Head of caudate nucleus (tissue), 42 donors: ENCODE data around the gene CDK5.

Experiments
- DNase-seq, 42 donors: peaks; one replicate each; pipeline versions ENCODE4 v3.0.0 to v3.0.0-alpha.2; 2020 to 2021; ENCODE audit warnings: mixed read lengths in 7 of 42
- intact Hi-C: fragments of 100-400 bp; cut with DNase I; formaldehyde crosslinking; loops from one replicate; pipeline ENCODE4 v1.15.0; 2022

The CDK5 gene

DNA sequence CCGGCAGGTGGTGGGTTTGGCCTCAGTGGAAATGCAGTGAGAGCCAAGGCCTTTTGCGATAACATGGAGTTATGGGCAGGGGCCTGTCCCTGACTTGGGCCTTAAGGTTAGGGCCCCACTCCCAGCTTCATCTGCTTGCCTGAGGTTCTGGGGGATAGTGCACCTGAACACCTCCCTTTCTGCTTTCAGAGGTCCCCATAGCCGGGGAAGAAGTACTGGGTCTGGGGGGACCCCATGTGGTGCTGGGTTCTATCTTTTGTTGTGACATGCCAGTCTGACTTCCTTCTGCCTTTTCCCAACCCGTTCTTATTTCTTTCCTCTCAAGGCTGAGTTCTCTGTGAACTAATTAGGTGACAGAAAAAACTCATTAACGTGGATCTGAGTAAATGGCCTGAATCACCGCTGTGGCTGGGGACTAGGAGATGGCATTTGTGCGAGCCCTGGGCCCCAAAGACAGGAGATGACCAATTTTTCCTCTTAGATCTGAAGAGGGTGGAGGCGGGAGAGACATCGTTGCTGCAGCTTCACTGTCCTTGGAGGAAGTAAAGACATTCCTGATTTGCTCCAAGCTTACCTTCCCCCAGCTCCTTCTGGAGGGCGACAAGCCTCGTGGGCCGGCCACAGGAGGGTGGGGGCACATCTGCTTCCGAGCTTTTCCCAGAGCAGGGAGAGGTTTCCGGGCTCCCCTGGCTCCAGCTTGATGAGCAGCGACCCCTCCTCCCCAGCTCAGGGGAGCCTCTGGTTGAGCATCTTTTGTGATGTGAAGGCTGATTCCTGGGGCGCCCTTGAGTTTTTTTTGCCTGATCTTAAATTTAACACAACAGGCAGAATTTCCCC, 30.5 kb upstream of the CDK5 start:
- DNase-seq = peak in 1 of 42 donors; percentile 34

DNA sequence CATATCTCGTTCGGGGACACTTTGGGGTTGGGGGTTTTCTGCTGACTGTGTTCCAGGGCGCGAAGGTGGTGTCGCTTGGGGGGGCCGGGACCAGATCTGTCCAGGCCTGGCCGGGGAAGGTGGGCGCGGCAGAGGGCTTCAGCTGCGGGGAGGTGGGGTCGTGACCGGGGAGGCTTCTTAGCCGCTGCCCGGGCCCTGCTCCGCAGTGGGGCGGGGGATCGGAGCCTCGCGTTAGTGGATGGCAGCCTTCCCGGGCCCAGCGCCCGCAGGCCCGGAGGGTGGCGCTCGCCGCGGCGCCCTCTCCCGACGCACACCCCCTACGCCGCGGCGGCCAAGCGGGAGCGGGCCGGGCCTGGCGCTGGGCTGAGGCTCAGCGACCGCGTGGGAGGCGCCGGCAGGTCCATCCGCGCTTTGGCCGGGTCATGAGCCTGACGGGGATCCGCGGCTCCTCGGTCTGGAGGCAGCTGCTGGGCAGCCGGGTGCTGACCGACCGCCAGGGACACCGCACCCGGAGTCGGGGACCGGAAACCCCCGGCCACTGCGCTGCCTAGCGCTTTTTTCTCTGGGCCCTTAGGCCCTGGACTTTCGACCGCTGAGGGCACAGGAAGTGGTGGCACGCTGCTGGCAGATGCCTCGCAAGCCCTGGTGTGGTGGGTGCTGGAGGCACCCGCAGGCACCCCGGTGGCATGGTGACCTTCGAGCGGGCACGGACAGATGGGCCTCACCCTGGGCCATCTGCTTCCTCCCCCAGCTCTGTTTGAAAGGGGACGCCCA, 29.7 kb upstream of the CDK5 start:
- peak in 41 of 42 donors; percentile 40 to 86 (median 72) for DNase-seq
- intact Hi-C loops = no loop called here

More for the DNA sequence above, 30.5 kb upstream of the CDK5 start:
- intact Hi-C loops = no loop called here

DNA sequence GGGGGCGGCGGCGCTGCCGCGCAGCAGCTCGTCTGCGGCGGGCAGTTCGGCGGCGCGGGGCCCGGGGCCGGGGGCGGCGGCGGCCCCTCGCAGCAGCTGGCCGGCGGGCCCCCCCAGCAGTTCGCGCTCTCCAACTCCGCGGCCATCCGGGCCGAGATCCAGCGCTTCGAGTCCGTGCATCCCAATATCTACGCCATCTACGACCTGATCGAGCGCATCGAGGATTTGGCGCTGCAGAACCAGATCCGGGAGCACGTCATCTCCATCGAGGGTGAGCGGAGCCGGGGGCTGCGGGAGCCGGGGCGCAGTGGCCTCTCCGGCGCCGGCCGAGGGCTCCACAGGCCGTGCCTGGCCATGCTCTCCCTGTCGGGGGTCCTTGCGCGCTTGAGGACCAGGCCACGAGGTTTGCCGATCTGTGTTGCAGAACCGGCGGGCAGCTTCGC, 29.1 kb upstream of the CDK5 start:
- peak in 22 of 42 donors; percentile 15 to 66 (median 40) for DNase-seq
- intact Hi-C loops = no loop called here

DNA sequence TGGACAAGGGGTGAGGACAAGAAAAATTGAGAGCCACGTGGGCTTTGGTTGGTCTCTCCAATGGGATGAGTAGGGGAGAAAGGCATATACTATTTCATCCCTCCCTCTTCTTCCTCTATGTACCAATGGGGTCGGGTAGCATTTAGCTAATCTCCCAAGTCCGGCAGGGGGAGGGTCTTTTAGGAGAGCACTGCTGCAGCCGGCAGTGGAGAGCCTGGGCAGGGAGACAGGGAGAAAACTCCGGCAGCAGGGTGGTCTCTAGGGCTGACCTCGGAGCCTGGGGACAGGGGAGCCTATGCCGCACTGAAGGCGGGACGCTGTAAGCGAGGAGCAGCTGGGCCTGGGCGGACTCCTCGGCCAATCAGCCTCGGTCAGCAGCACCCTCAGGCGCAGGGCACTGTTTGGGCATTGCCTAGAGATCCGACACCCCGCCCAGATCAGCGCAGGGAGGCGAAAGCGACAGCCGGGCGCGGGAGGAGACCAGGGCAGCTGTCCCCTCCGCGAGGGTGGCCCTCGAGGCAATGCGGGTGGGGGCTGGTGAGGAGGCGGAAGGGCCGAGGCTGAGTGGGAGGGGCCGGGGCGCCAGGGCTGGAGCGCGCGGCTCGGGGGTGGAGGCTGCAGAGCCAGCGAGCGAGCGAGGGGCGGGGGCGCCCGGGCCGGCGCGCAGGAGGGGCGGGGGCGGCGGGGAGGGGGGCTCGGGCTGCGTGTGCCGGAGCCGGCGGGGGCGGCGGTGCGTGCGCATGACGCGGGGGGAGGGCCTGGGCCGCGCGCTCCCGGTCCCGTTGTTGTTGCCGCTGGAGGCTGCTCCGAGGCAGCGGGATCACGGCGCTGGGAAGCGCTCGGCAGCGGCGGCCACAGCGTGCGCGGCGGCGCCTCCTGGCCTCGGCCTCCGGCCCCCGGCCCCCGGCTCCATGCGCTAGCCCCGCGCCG, 28.3 kb upstream of the CDK5 start, which contains the start of gene AGAP3:
AGAP3 (plus strand) TSS at position 785 of the 930 bp plus-strand sequence. CDS start 267 bp downstream, outside the sequence.
- intact Hi-C loops = no loop called here
- DNase-seq = peak; percentile 74 to 96 (median 90)

DNA sequence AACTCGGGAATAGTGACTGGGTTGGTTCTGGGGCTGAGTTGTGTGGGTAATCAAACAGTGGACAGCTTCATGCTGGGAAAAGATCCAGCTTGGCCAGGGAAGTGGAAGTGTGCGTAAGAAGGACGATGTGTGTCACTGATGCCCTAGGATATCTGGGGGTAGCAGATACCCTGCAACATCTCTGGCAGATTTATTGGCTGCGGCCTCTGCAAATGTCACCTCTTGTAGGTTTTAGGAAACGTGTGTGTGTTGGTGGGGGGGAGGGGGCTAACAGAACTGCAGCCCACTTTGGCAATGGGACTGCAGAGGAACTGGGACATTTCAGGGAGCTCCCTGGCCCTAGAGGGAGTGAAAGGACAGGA, 27.6 kb upstream of the CDK5 start:
- intact Hi-C loops = no loop called here
- DNase-seq = no peak

DNA sequence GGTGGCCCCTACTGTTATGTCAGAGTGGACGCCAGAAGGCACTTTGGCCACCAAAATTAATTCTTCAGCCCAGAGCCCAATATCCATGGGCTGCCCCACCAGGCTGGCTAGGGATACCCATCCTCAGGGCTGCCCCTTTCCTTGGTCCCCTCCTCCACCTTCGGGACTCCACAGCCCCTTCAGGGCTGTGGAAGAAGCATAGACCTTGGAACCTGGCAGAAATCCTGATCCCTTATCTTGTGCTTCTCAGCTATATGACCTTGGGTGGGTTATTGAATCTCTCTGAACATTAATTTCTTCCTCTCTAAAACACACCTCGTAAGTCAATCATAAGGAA, 26.1 kb upstream of the CDK5 start:
- DNase-seq = peak in 1 of 42 donors; percentile 20

DNA sequence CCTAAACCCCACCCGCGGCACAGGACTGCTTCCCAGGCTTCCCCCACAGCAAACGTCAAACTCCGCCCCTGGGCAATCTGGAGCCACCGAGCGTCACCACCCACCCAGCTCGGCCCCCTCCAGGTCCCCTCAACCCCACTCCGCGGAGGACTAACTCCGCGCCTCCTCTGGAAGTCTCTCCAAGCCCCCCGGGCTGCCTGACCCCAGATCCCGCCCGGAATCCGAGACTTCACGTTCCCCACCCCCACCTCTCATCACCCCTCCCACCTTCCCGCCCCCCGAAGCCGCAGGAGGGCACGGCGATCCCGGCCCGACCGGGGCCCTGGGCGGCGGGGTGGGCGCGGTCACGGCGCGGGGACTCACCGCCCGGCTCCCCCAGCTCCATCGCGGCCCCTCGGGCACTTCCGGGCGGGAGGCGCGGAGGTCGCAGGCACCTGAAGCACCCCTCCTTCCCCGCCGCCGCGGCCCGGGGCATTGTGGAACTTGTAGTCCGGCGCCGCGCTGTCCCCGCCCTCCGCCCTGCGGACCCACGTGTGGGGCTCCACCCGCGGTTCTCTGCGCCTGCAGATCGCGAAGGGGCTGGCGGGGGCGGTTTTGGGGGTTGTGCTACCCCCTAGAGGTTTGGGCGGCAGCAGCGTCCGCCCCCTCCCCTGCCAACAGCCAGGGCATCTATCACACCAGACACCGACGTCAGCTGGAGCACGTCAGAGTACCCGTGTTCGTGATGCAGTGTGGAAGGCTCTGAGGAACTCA, 25.6 kb upstream of the CDK5 start, which contains the start of gene TMUB1:
TMUB1 (minus strand) TSS at position 423 of the 753 bp plus-strand sequence. CDS start 930 bp downstream, outside the sequence.
- intact Hi-C loops = no loop called here
- DNase-seq = peak; percentile 66 to 94 (median 85)

More for the DNA sequence above, 26.1 kb upstream of the CDK5 start:
- intact Hi-C loops = no loop called here

DNA sequence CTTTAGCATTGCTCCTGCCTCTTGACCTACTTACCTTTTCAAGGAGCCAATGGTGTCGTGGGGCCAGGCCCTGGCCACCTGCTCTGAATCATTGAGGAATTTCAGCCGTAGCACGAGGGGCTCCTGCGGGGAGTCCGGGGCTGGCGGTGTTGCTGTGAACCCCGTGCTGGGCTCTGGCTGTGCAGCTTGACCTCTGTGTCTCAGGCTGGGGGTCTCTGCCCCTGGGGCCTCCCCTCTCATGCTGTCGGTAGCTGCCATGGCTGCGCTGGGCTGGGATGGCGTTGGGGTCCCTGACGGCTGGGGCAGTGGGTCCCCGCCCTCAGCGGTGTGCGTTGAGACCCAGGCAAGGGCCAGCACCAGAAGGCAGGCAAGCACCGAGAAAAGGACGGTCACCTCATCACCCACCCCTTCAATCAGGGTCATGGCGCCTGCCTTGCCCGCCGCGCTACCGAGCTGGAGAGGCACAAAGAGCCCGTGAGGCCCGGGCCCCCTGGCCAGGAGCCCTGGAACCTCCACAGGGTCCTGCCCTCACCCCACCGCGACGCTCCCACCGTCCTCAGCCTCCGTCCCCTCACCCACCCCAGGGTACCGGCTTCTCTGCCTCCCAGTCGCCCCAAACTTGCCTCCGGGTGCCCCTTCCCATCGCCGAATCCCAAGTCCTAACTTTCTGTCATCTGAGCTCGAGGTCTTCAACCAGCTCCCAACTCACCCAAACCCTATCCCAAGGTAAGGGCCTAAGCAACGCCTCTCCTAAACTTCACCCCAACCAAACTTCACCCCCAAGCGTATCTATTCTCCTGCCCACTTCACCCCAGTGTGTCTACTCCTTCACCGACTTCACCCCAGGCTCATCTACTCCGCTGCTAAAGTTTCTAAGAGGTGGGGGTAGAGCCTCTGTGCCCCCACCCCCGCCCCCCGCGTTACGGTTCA, 24.7 kb upstream of the CDK5 start:
- no peak for DNase-seq
- intact Hi-C loops = no loop called here

DNA sequence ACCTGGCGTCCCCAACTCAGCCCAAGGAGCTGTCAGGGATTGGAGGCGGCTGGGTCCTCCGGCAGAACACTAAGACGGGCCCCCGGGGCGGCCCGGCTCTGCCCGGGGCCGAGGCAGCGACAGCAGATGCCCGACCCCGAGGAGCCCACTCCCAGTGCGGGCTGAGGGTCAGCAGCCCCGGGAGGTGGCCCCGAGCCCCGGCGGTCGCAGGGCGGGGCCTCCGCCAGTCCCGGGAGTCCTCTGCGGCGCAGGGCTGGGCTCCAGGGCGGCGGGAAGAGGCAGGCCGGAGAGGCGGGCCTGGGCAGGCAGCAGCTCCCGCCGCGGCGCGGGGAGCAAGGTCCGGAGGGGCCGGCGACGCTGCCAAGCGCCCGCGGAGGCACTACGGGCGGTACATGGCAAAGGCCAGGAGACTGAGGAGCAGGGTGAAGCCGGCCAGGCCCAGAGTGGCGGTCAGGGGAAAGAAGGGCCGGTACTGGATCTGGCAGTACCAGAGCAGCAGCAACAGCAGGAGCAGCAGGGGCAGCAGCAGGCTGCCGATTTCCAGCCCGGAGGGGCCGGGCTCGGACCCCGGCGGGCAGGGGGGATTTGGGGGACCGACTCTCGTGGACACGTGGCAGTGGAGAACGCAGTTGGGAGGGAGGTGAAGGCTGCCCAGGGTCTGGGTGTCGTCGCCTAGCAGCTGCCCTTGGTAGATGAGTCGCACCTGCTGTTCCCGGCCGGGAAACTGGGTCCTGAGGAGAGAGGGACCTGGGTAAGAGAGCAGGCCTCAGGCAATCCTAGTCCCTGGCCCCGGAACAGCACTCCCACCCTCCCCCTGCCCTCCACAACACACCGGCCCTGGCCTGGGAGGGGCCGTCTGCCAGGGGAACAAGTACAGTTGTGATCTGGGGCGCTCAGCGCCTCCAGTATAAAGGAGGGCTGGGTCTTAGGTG, 23.7 kb upstream of the CDK5 start:
- DNase-seq = no peak
- intact Hi-C loops = loop anchor here (2.0 kb wide), 1 partner anchor 23 kb away; the partner anchor contains the start of gene SLC4A2

DNA sequence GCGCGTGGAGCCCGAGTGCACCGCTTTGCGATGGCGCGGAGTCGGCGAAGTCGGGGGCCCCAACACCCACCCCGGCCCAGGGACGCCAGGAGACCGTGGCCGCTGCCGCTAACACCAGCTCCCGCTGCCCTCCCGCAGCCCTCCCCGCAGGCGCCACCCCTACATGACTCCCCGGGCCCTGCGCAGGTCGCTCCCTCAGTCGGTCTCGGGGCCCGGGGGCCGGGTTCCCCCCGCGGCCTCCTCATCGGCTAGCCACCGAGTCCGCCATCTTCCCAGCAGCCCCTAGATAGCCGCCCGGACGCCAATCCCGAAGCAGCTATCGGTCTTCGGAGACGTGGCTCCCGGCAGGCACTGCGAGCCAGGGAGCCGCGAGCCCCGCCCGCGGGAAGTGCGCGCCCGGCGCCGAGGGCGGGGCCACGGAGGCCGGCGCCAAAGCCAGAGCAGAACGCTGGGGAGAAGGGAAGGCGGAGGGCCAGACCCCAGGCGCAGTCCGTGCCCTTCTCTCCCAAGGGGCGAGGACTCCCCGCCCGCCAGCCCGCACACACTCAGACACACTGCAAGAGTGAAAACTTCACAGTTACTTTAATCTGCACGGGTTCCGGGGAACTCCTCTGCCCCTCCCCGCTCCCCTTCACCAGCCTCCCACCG, 22.9 kb upstream of the CDK5 start, which contains the start of gene FASTK:
FASTK (minus strand) TSS at position 288 of the 648 bp plus-strand sequence; CDS start at position 245, 43 bp downstream.
- intact Hi-C loops = loop anchor here (2.0 kb wide), 1 partner anchor 22 kb away; the partner anchor contains the start of gene SLC4A2
- peak; percentile 87 to 98 (median 96) for DNase-seq

DNA sequence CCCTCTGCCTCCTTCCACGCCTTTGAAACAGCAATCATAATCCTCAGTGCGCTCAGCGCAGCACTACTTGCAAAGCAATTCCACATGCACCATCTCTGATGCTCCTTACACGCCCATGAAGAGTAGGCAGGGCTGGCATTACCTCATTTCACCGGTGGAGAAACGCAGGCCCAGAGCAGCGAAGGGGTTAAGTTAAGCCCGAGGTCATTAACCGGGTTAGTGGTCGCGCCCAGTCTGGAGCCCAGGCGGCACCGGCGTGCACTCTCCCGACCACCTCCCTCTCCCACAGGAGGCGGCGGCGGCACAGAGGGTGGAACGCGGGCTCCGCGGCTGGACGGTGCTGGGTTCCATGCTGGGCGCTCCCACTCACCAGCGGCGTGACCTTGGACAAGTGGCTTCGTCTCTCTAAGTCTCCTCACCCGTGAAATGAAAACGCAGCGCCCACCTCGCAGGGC, 22.4 kb upstream of the CDK5 start:
- DNase-seq = peak in 31 of 42 donors; percentile 18 to 77 (median 48)
- intact Hi-C loops = loop anchor here (2.0 kb wide), 1 partner anchor 21 kb away; the partner anchor contains the start of gene SLC4A2

DNA sequence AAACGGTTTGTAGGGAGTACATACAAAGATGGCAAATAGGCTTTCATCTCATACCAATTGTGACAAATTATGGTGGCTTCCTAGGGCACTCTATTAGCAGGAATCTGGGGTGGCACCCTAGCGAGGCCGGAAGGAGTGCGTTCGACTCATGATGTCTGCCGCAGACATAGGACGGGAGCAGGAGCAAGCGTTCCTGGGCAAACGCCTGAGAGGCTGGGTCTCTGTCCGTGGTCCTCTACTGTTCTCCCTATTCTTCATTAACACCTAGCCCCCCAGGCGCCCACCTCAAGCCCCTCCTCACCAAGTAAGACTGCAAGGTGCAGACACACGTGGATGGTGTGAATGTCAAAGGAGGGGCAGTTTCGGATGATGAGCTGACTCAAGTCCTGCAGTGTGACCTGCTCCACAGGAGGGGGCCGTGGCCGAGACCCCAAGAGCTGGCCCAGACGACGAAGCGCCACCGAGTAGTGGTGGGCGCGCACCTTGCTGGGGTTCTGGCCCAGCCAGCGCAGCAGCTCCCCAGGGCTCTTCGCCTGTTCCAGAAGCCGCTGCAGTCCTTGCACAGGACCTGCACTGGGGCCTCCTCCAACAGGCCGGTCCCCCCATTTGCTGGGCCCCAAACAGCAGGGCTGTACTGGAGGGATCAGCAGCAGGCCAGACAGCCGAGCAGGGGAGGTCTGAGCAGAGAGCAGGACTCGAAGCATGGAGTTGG, 21.7 kb upstream of the CDK5 start:
- intact Hi-C loops = no loop called here
- DNase-seq = no peak

DNA sequence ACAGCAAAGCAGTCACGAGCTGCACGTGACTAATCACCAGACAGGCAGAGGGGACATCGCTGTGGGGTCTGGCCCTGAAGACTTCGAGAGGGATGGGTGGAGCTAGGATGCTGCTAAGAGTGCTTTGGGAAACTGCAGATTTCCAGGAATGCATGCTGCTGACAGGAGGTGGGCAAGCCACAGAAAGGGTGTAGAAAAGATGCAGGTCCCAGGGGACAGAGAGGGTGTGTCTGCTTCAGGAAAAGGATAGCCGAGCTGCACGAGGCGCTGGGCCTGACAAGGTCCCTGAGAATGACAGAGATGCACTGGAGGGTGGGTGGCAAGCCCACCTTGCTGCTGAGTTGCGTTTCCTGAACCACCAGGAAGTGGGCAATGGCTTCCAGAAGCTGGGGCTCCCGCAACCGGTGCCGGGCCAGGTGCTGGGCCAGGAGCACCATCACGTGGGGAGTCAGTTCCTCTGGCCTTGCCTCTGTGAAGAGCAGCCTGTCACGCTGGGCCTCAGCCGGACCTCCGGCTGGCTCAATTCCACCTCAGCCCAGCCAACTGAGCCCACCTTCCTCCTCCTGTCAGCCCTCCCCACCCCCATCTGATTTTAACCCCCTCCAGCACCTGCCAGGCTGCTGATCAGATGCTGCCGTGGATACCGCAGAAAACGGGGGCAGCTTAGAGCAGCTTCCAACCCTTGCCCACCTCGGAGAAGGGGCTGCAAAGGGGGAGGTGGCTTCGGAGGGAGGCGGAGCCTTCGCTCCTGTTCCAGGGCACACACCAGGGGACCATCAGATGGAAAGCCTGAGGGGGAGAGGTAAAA, 20.7 kb upstream of the CDK5 start:
- DNase-seq = no peak
- intact Hi-C loops = no loop called here
